Glutamatergic neuron (in vitro differentiated cells): ENCODE data around the gene INTU. TPM values are rescaled to one million over a fixed set of nuclear protein-coding genes. Genes with fewer than 3 reads are reported as not detected.

ENCODE experiments used
- DNase-seq: peaks from one replicate; pipeline ENCODE4 v3.0.0; 2022
- H3K27ac Mint-ChIP-seq: one replicate; pipeline ENCODE4 v1.8.0; 2020; ENCODE audit warnings: mild to moderate bottlenecking, mixed read lengths, inconsistent platforms; ENCODE audit not compliant: unreplicated experiment
- H3K27me3 Mint-ChIP-seq: one replicate; pipeline ENCODE4 v1.8.0; 2020; ENCODE audit warnings: mild to moderate bottlenecking, moderate library complexity, mixed read lengths, inconsistent platforms; ENCODE audit not compliant: unreplicated experiment
- H3K36me3 Mint-ChIP-seq: one replicate; pipeline ENCODE4 v1.8.0; 2020; ENCODE audit warnings: mild to moderate bottlenecking, mixed read lengths, inconsistent platforms; ENCODE audit not compliant: unreplicated experiment
- H3K4me1 Mint-ChIP-seq: one replicate; pipeline ENCODE4 v1.8.0; 2020; ENCODE audit warnings: mild to moderate bottlenecking, low read depth, mixed read lengths, inconsistent platforms; ENCODE audit not compliant: unreplicated experiment
- H3K4me3 Mint-ChIP-seq: one replicate; pipeline ENCODE4 v1.8.0; 2020; ENCODE audit warnings: mild to moderate bottlenecking, mixed read lengths, inconsistent platforms; ENCODE audit not compliant: unreplicated experiment
- H3K9me3 Mint-ChIP-seq: one replicate; pipeline ENCODE4 v1.8.0; 2020; ENCODE audit warnings: mild to moderate bottlenecking, moderate library complexity, mixed read lengths, inconsistent platforms; ENCODE audit not compliant: unreplicated experiment
- CTCF ChIP-seq: fragments of 200-600 bp; sonication (generic); IDR thresholded peaks from one replicate; pipeline ENCODE4 v1.5.0; 2021; ENCODE audit not compliant: partially characterized antibody, unreplicated experiment
- total RNA-seq: library from RNA; stranded (reverse); fragmentation: NEBNext Ultra II Directional; extraction: Animal tissue kit (Norgen Biotek cat#: 25700); gene quantifications from one replicate; pipeline ENCODE4 v1.2.1, GENCODE V29; 2021; ENCODE audit not compliant: unreplicated experiment

Gene INTU
- total RNA-seq, 1 donor from 2014 or later, result 6.3 TPM

- H3K9me3 Mint-ChIP-seq, result no peaks in the 10 kb centered on the region
- no peaks in the 10 kb centered on the region for H3K36me3 Mint-ChIP-seq
- no peaks in the 10 kb centered on the region for H3K4me1 Mint-ChIP-seq
- peak overlapping the region; percentile 85 for H3K4me3 Mint-ChIP-seq
- no peak for DNase-seq
- peaks cover 2% of the 10 kb centered on the region for H3K27me3 Mint-ChIP-seq
- no peak overlapping the region for H3K27ac Mint-ChIP-seq
- no peak for TF ChIP-seq CTCF
These were observed 9.0 kb upstream of the INTU start for GRCh38 chr4:127623797-127624083.

GRCh38 chr4:127624173-127624572 is 8.6 kb upstream of the INTU start:
- DNase-seq, result no peak
- Mint-ChIP-seq H3K4me3 (peak overlapping the region; percentile 85), H3K27me3 (peaks cover 2% of the 10 kb centered on the region), H3K27ac (no peak overlapping the region), H3K4me1 (no peaks in the 10 kb centered on the region), H3K36me3 (no peaks in the 10 kb centered on the region), H3K9me3 (no peaks in the 10 kb centered on the region)
- no peak for TF ChIP-seq CTCF

GRCh38 chr4:127629371-127629770 is 3.4 kb upstream of the INTU start:
- no peaks in the 10 kb centered on the region for H3K36me3 Mint-ChIP-seq
- no peak overlapping the region for H3K27ac Mint-ChIP-seq
- peaks cover 2% of the 10 kb centered on the region for H3K27me3 Mint-ChIP-seq
- H3K9me3 Mint-ChIP-seq, result no peaks in the 10 kb centered on the region
- H3K4me1 Mint-ChIP-seq, result no peaks in the 10 kb centered on the region
- DNase-seq, result no peak
- H3K4me3 Mint-ChIP-seq, result no peak overlapping the region
- TF ChIP-seq CTCF, result no peak

GRCh38 chr4:127630152-127630551 is 2.6 kb upstream of the INTU start:
- no peak for TF ChIP-seq CTCF
- H3K4me1 Mint-ChIP-seq, result no peaks in the 10 kb centered on the region
- peaks cover 2% of the 10 kb centered on the region for H3K27me3 Mint-ChIP-seq
- H3K9me3 Mint-ChIP-seq, result no peaks in the 10 kb centered on the region
- no peak for DNase-seq
- H3K27ac Mint-ChIP-seq, result no peak overlapping the region
- H3K4me3 Mint-ChIP-seq, result no peak overlapping the region
- no peaks in the 10 kb centered on the region for H3K36me3 Mint-ChIP-seq

GRCh38 chr4:127631420-127631819 is 1.3 kb upstream of the INTU start:
- H3K4me3 Mint-ChIP-seq, result no peak overlapping the region
- TF ChIP-seq CTCF, result no peak
- no peaks in the 10 kb centered on the region for H3K9me3 Mint-ChIP-seq
- H3K4me1 Mint-ChIP-seq, result no peaks in the 10 kb centered on the region
- peaks cover 2% of the 10 kb centered on the region for H3K27me3 Mint-ChIP-seq
- DNase-seq, result no peak
- no peak overlapping the region for H3K27ac Mint-ChIP-seq
- H3K36me3 Mint-ChIP-seq, result no peaks in the 10 kb centered on the region
